Measurements from ENCODE around the gene GALM. TPM values are rescaled to one million over a fixed set of nuclear protein-coding genes. Genes with fewer than 3 reads are reported as not detected.
"Not testable (repeated sequence)": the region's sequence is repeated elsewhere in the genome, so short reads cannot be mapped to it uniquely, and the experiment has no call there.

Gene GALM
- total RNA-seq, 1 donor from 2014 or later, result 1.6 TPM

- no peak for TF ChIP-seq CTCF (IDR thresholded peaks at IDR 0.05; ENCODE audit: insufficient read depth, low read length, severe bottlenecking)
- FAIRE-seq (no peak), DNase-seq (ENCODE audit: low read depth) (peak; percentile 95)
Measured at GRCh38 chr2:38750891-38751595, 85.1 kb downstream of the GALM start, which contains the start of gene SRSF7. Gene SRSF7 (minus strand): TSS chr2:38751361. CDS start chr2:38751256, 105 bp downstream.

GRCh38 chr2:38751596-38752410, 85.9 kb downstream of the GALM start:
- TF ChIP-seq CTCF (IDR thresholded peaks at IDR 0.05; ENCODE audit: insufficient read depth, low read length, severe bottlenecking), result no peak
- no peak for FAIRE-seq
- H3K36me3 ChIP-seq (ENCODE audit: control insufficient read depth, insufficient read depth, low read length), result peaks cover 16% of the 10 kb centered on the region
- DNase-seq (ENCODE audit: low read depth), result no peak
- peak overlapping the region; percentile 91 for H3K4me3 ChIP-seq (ENCODE audit: low read depth, low read length)
- H3K27me3 ChIP-seq (ENCODE audit: control insufficient read depth, insufficient read depth, low read length), result no peaks in the 10 kb centered on the region

More at GRCh38 chr2:38750891-38751595, 85.1 kb downstream of the GALM start, which contains the start of gene SRSF7:
- Histone ChIP-seq H3K36me3 (ENCODE audit: control insufficient read depth, insufficient read depth, low read length) (peaks cover 18% of the 10 kb centered on the region), H3K27me3 (ENCODE audit: control insufficient read depth, insufficient read depth, low read length) (no peaks in the 10 kb centered on the region), H3K4me3 (ENCODE audit: low read depth, low read length) (peak within 1 kb of the TSS; percentile 91)

GRCh38 chr2:38754049-38754448, 88.1 kb downstream of the GALM start:
- FAIRE-seq (no peak), DNase-seq (ENCODE audit: low read depth) (no peak)
- H3K27me3 ChIP-seq (ENCODE audit: control insufficient read depth, insufficient read depth, low read length), result no peaks in the 10 kb centered on the region
- peaks cover 5% of the 10 kb centered on the region for H3K36me3 ChIP-seq (ENCODE audit: control insufficient read depth, insufficient read depth, low read length)
- TF ChIP-seq CTCF (IDR thresholded peaks at IDR 0.05; ENCODE audit: insufficient read depth, low read length, severe bottlenecking), result no peak
- no peak overlapping the region for H3K4me3 ChIP-seq (ENCODE audit: low read depth, low read length)

GRCh38 chr2:38754506-38754905, 88.6 kb downstream of the GALM start:
- DNase-seq (ENCODE audit: low read depth) (no peak), FAIRE-seq (no peak)
- no peak overlapping the region for H3K4me3 ChIP-seq (ENCODE audit: low read depth, low read length)
- H3K27me3 ChIP-seq (ENCODE audit: control insufficient read depth, insufficient read depth, low read length), result no peaks in the 10 kb centered on the region
- no peak for TF ChIP-seq CTCF (IDR thresholded peaks at IDR 0.05; ENCODE audit: insufficient read depth, low read length, severe bottlenecking)
- peaks cover 3% of the 10 kb centered on the region for H3K36me3 ChIP-seq (ENCODE audit: control insufficient read depth, insufficient read depth, low read length)

GRCh38 chr2:38755891-38756290, 90.0 kb downstream of the GALM start:
- not testable (repeated sequence) for H3K36me3 ChIP-seq (ENCODE audit: control insufficient read depth, insufficient read depth, low read length); H3K27me3 ChIP-seq (ENCODE audit: control insufficient read depth, insufficient read depth, low read length); FAIRE-seq; H3K4me3 ChIP-seq (ENCODE audit: low read depth, low read length); DNase-seq (ENCODE audit: low read depth)

GRCh38 chr2:38763228-38763627, 97.3 kb downstream of the GALM start:
- H3K36me3 ChIP-seq (ENCODE audit: control insufficient read depth, insufficient read depth, low read length), result no peaks in the 10 kb centered on the region
- no peak for TF ChIP-seq CTCF (IDR thresholded peaks at IDR 0.05; ENCODE audit: insufficient read depth, low read length, severe bottlenecking)
- no peak for FAIRE-seq
- no peak overlapping the region for H3K4me3 ChIP-seq (ENCODE audit: low read depth, low read length)
- no peaks in the 10 kb centered on the region for H3K27me3 ChIP-seq (ENCODE audit: control insufficient read depth, insufficient read depth, low read length)
- DNase-seq (ENCODE audit: low read depth), result no peak

Measured in bronchial epithelial cell (primary cell).